BLaER1 treated with 17β-estradiol and CSF1 and Interleukin-3, amounts not matched to agents 10 nM and 100 nM (cell line): ENCODE measurements around the gene ADAMTS10.
"Not testable (repeated sequence)": the region's sequence is repeated elsewhere in the genome, so short reads cannot be mapped to it uniquely, and the experiment has no call there.

Experiments used
- H3K27ac ChIP-seq, 11 experiments: shearing (Covaris generic); formaldehyde crosslinking; 2 replicates each; pipeline ENCODE4 v1.8.1; 2022
- H3K27me3 ChIP-seq, 11 experiments: shearing (Covaris generic); formaldehyde crosslinking; 2 replicates each; pipeline ENCODE4 v1.8.1; 2022
- H3K36me3 ChIP-seq, 11 experiments: shearing (Covaris generic); formaldehyde crosslinking; 2 replicates each; pipeline ENCODE4 v1.8.1; 2022
- H3K4me1 ChIP-seq, 10 experiments: shearing (Covaris generic); formaldehyde crosslinking; 2 replicates each; pipeline ENCODE4 v1.8.1; 2022
- H3K4me2 ChIP-seq, 11 experiments: shearing (Covaris generic); formaldehyde crosslinking; 2 replicates each; pipeline ENCODE4 v1.8.1; 2022
- H3K4me3 ChIP-seq, 10 experiments: shearing (Covaris generic); formaldehyde crosslinking; 2 replicates each; pipeline ENCODE4 v1.8.1; 2022
- H3K9ac ChIP-seq, 11 experiments: shearing (Covaris generic); formaldehyde crosslinking; 2 replicates each; pipeline ENCODE4 v1.8.1; 2022
- H3K9me3 ChIP-seq, 11 experiments: shearing (Covaris generic); formaldehyde crosslinking; replicated peaks in 1 of 11; 2 replicates each; pipeline ENCODE4 v1.8.1; 2022
- H4K20me1 ChIP-seq, 11 experiments: shearing (Covaris generic); formaldehyde crosslinking; 2 replicates each; pipeline ENCODE4 v1.8.1; 2022
- Cebpa-rat ChIP-seq, 11 experiments: shearing (Covaris generic); IDR thresholded peaks; 2 replicates each; pipeline ENCODE4 v1.8.1; 2022

ADAMTS10 gene

GRCh38 chr19:8631425-8631819 lies 20.9 kb upstream of the ADAMTS10 start:
- Histone ChIP-seq H3K36me3 (no peaks in the 10 kb centered on the region), H3K4me1 (peaks cover 0 to 12% (median 10%) of the 10 kb centered on the region in 10 experiments; a peak in 12 of 20 replicates), H3K9me3 (peaks cover 0 to 4% (median 0%) of the 10 kb centered on the region in 11 experiments; a peak in 2 of 22 replicates), H3K9ac (no peak overlapping the region; a peak in 1 of 22 replicates), H4K20me1 (no peaks in the 10 kb centered on the region; a peak in 1 of 22 replicates), H3K4me3 (no peak overlapping the region), H3K4me2 (no peak overlapping the region; a peak in 1 of 22 replicates), H3K27me3 (no peaks in the 10 kb centered on the region), H3K27ac (no peak overlapping the region)
- TF ChIP-seq Cebpa-rat (IDR thresholded peaks at IDR 0.05) = no peak

DNA sequence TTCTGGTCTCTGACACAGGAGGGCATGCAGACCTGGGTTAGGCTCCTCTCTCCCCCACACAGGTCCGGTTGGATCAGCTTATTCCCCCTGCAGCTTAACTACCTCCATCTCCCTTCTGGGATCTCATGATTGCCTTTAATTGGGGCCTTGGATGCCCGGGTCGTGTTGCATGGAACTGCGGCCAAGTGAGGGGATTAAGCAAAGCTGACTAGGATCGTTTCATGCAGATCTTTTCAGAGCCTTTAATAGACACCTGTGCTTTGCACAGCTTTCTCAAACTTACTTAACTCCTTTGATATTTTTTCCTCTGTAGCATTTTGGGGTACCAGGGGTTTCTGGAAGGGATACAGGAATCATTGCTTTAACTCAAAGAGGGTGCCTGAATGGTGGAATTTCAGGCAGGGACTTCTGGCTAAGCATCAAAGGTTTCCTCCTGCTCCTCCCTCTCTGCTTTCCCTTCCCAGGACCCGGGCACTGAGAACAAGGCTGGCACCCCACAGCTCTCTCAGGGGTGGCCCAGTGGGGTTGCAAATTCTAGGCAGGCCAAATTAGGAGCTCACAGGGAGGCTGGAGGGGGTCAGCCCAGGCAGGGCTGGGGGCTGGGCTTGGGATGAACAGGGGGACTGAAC lies 20.4 kb upstream of the ADAMTS10 start:
- Histone ChIP-seq H3K27me3 (no peaks in the 10 kb centered on the region), H3K4me3 (no peak overlapping the region), H4K20me1 (no peaks in the 10 kb centered on the region; a peak in 1 of 22 replicates), H3K9ac (no peak overlapping the region), H3K9me3 (peaks cover 0 to 4% (median 0%) of the 10 kb centered on the region in 11 experiments; a peak in 2 of 22 replicates), H3K36me3 (no peaks in the 10 kb centered on the region), H3K4me1 (peaks cover 0 to 12% (median 10%) of the 10 kb centered on the region in 10 experiments; a peak in 12 of 20 replicates), H3K27ac (no peak overlapping the region), H3K4me2 (no peak overlapping the region; a peak in 1 of 22 replicates)
- TF ChIP-seq Cebpa-rat (IDR thresholded peaks at IDR 0.05) = no peak

DNA sequence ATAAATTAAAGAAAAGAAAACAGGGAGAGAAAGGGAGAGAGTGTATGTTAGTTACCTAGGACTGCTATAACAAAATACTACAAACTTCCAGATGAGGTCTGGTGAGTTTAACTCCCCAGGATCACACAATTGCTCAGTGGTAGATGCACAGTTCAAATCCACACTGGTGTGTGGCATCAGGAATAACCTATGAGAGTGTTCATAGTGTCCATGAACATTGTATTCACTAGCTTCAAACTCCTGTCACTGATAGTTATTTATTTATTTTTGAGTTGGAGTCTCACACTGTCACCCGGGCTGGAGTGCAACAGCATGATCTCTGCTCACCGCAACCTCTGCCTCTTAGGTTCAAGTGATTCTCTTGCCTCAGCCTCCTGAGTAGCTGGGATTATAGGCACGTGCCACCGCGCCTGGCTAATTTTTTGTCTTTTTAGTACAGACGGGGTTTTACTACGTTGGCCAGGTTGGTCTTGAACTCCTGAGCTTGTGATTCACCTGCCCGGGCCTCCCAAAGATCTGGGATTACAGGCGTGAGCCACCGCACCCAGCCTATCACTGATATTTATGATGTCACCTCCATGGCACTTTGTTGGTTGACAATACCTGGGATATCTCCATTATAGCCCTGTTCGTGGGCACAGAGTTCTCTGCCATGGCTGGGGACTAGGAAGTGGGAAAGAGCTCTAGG lies 19.6 kb upstream of the ADAMTS10 start, which contains the start of gene NFILZ:
Gene NFILZ, plus strand, starts transcription at position 638 of the 688 bp plus-strand sequence. CDS start 46,133 bp downstream, outside the sequence.
- H4K20me1 ChIP-seq = no peaks in the 10 kb centered on the region; a peak in 1 of 22 replicates
- H3K27ac ChIP-seq = no peak within 1 kb of the TSS
- no peak within 1 kb of the TSS; a peak in 1 of 22 replicates for H3K9ac ChIP-seq
- no peak within 1 kb of the TSS for H3K4me3 ChIP-seq
- peaks cover 0 to 12% (median 10%) of the 10 kb centered on the region in 10 experiments; a peak in 12 of 20 replicates for H3K4me1 ChIP-seq
- no peaks in the 10 kb centered on the region for H3K36me3 ChIP-seq
- no peak within 1 kb of the TSS; a peak in 1 of 22 replicates for H3K4me2 ChIP-seq
- TF ChIP-seq Cebpa-rat (IDR thresholded peaks at IDR 0.05) = no peak
- no peaks in the 10 kb centered on the region for H3K27me3 ChIP-seq
- peaks cover 0 to 4% (median 0%) of the 10 kb centered on the region in 11 experiments; a peak in 2 of 22 replicates for H3K9me3 ChIP-seq

DNA sequence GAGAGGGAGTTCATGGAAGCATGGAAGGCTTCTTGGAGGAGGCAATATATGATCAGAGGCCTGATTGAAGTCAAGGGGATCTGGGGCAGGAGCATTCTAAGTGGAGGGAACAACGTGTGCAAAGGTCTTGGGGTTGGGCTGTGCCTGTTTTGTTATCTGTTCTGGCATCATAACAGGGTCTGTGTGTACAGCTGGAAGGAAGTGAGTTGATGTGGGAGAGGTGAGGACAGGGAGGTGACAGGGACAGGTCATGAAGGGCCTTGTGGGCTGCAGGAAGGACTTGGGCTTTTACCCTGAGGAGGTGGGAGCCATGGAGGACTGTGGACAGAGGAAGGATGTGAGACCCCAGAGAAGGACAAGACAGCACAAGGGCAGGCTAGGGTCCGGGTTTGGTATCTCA lies 18.7 kb upstream of the ADAMTS10 start:
- Histone ChIP-seq H3K4me3 (no peak overlapping the region), H3K9me3 (peaks cover 0 to 4% (median 0%) of the 10 kb centered on the region in 11 experiments; a peak in 2 of 22 replicates), H3K36me3 (no peaks in the 10 kb centered on the region), H3K27me3 (no peaks in the 10 kb centered on the region), H3K27ac (no peak overlapping the region), H4K20me1 (no peaks in the 10 kb centered on the region; a peak in 1 of 22 replicates), H3K9ac (no peak overlapping the region), H3K4me2 (no peak overlapping the region), H3K4me1 (peaks cover 0 to 12% (median 9%) of the 10 kb centered on the region in 10 experiments; a peak in 12 of 20 replicates)
- no peak for TF ChIP-seq Cebpa-rat (IDR thresholded peaks at IDR 0.05)

DNA sequence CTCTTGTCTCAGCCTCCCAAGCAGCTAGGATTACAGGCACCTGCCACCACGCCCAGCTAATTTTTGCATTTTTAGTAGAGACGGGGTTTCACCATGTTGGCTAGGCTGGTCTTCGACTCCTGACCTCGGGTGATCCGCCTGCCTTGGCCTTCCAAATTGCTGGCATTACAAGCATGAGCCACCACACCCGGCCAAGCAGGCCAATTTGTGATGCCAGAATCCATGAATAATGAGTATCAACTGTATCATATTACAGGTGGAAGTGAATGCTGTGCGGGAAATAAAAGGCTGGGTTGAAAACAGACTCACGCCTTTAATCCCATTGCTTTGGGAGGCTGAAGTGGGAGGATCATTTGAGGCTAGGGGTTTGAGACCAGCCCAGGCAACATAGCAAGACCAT lies 16.3 kb upstream of the ADAMTS10 start:
- Histone ChIP-seq H3K27me3 (no peaks in the 10 kb centered on the region), H3K4me3 (no peak overlapping the region), H3K9ac (no peak overlapping the region), H3K36me3 (no peaks in the 10 kb centered on the region), H4K20me1 (no peaks in the 10 kb centered on the region; a peak in 1 of 22 replicates), H3K4me2 (no peak overlapping the region), H3K27ac (no peak overlapping the region), H3K4me1 (peaks cover 0 to 3% (median 0%) of the 10 kb centered on the region in 10 experiments; a peak in 3 of 20 replicates), H3K9me3 (peaks cover 0 to 4% (median 0%) of the 10 kb centered on the region in 11 experiments; a peak in 2 of 22 replicates)
- no peak for TF ChIP-seq Cebpa-rat (IDR thresholded peaks at IDR 0.05)

DNA sequence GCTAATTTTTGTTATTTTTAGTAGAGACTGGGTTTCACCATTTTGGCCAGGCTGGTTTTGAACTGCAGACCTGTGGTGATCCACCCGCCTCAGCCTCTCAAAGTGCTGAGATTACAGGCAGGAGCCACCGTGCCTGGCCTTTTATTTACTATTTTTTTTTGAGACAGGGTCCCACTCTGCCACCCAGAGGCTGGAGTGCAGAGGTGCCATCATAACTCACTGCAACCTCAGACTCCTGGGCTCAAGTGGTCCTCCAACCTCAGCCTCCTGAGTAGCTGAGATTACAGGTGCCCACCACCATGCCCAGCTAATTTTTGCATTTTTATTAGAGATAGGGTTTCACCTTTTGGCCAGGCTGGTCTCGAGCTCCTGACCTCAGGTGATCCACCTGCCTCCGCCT lies 12.4 kb upstream of the ADAMTS10 start:
- H3K27ac ChIP-seq, H4K20me1 ChIP-seq, H3K4me1 ChIP-seq, H3K9ac ChIP-seq, H3K9me3 ChIP-seq, H3K27me3 ChIP-seq, H3K4me2 ChIP-seq, H3K4me3 ChIP-seq, H3K36me3 ChIP-seq: not testable (repeated sequence)

DNA sequence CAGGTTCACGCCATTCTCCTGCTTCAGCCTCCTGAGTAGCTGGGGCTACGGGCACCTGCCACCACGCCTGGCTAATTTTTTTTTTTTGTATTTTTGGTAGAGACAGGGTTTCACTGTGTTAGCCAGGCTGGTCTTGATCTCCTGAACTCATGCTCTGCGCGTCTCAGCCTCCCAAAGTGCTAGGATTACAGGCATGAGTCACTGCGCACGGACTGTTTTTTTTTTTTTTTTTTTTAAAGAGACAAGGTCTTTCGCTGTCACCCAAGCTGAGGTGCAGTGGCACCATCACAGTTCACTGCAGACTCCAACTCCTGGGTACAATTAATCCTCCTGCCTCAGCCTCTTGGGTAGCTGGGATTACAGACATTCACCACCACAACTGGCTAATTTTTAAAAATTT lies 8.2 kb upstream of the ADAMTS10 start:
- Histone ChIP-seq H3K9ac (no peak overlapping the region), H3K36me3 (no peaks in the 10 kb centered on the region), H3K27ac (no peak overlapping the region), H3K4me1 (peaks cover 0 to 6% (median 0%) of the 10 kb centered on the region in 10 experiments; a peak in 2 of 20 replicates), H3K27me3 (no peaks in the 10 kb centered on the region), H4K20me1 (no peaks in the 10 kb centered on the region), H3K4me3 (no peak overlapping the region), H3K4me2 (no peak overlapping the region), H3K9me3 (no peaks in the 10 kb centered on the region)
- no peak for TF ChIP-seq Cebpa-rat (IDR thresholded peaks at IDR 0.05)

DNA sequence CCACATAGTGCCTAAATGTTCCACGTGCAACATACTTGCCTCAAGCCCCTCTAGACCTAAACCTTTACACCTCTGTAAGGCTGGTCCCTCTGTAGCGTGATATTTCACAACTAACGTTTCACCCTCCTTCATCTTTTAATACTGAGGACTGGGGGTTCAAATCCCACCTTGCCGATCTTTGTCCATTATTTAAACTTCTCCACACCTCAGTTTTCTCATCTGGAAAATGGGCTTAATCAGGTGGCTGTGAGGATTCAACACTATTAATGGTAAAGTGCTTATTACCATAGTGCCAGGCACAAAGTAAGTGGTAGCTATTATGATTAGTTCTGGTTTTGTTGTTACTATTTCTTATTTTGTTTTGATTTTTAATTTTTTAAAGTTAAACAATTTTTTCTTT lies 7.5 kb upstream of the ADAMTS10 start:
- Histone ChIP-seq H3K9ac (no peak overlapping the region), H3K27me3 (no peaks in the 10 kb centered on the region), H3K4me3 (no peak overlapping the region), H3K4me2 (no peak overlapping the region), H3K36me3 (no peaks in the 10 kb centered on the region), H3K4me1 (peaks cover 1 to 10% (median 5%) of the 10 kb centered on the region in 10 experiments; a peak in 17 of 20 replicates), H3K27ac (no peak overlapping the region), H4K20me1 (no peaks in the 10 kb centered on the region), H3K9me3 (no peaks in the 10 kb centered on the region)
- TF ChIP-seq Cebpa-rat (IDR thresholded peaks at IDR 0.05) = no peak

GRCh38 chr19:8617325-8617724 lies 6.8 kb upstream of the ADAMTS10 start:
- not testable (repeated sequence) for H3K9ac ChIP-seq, H3K27me3 ChIP-seq, H3K9me3 ChIP-seq, H3K4me3 ChIP-seq, H3K36me3 ChIP-seq, H3K27ac ChIP-seq, H3K4me2 ChIP-seq, H4K20me1 ChIP-seq
- peaks cover 8 to 17% (median 11%) of the 10 kb centered on the region in 10 experiments; a peak in 19 of 20 replicates for H3K4me1 ChIP-seq
